ENCODE results near the gene GADD45G.

Gene GADD45G

GRCh38 chr9:89609426-89610006 is 4.7 kb downstream of the GADD45G start:
- no peak for DNase-seq (ENCODE audit: low read depth)

DNA sequence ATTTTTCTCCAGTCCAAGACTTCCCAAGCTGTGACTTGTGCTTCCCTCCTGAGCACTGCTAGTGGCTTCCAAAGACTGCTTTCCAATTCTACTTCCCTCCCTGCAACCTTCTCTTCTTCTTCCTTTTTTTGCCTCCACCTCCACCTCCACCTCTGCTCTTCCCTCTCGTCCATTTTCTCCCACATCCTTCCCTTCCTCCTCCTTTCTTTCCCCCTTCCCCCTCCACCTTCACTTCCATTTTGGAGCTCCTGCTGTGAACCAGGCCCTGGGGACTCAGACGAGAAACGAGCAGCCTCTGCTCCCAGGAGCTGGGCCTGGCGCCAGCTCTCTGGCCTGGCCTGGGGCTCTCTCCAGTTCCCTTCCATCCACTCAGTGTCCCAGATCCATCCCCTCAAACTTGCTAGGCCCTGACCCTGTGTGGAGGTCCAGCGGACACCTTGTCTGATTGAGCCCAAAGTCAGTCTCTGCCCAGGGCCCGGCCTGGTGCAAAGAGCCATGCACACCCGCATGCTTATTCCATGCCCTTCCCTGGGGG is 5.6 kb downstream of the GADD45G start:
- DNase-seq (ENCODE audit: low read depth), result no peak

- DNase-seq (ENCODE audit: low read depth), result no peak
Measured at GRCh38 chr9:89611425-89611824, 6.6 kb downstream of the GADD45G start.

DNA sequence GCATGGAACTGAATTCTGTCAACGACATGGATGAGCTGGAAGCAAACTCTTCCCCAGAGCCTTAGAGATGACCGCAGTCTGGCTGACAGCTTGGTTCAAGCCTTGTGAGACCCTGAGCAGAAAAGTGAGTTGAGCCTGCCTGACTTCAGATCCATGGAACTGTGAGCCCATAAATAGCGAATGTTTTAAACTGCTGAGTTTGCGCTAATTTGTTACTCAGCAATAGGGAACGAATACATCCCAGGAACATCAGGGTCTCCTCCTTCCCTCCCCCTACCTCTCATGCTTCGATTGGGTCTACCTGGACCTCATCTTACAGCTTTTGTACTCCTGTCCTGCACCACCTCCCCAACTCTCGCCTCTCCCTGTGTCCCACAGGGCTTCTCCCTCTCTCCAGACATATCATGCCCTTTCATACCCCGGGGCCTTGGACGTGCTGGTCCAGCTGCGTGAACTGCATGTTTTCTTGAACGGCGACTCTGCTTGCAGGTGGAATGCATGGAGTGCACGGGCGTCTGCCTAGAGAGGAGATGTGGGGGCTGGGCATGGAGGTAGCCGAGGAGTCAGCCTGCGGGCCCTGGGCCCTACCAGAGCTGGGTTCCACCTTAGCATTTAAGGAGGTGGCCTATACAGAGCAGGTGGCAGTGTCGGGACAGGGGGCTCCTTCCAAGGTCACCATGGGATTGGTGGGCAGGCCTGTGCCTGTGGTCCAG is 7.9 kb downstream of the GADD45G start:
- DNase-seq (ENCODE audit: low read depth), result no peak

DNA sequence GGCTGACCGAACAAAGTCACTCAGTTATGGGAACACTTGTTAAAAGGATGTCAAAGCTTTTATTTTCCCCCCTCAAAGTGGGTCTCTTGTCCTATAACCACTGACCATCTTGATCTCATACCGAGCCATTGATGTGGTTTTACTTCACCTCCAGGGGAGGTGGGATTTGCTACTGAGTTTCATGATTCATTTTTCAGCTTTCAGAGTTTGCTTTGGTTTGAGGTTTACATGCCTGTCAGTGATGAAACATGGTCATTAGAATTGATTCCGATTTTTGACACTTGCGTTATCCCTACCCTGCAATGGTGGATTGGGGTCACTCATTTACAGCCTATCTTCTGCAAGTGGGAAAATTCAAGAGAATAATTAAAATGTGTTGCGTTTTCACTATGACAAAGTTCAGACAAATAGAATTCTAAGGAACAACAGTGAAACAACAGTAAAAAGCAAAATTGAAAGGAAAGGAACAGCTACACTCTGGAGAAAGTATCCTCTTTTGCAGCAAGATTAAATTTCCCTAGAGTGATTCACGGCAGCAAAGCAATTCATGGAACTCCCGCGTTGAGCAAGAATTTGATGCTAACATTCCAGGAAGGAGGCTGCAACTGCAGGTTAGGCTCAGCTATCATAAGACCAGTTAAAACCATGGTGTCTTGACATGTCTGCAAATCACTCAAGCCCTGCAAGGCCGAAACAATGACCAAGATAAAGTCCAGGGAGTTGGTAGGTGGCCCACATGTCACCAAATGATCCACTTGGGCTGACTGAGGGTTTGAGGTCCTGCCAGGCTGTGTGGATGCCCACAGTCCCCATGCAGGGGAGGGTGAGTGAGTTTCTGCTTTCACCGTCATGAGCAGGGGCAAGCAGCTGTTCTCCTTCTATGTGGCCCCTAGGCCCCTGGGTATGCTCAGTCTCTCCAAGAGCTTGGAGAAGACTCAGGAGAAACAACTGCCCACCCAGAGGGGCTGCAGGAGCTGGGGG is 9.4 kb downstream of the GADD45G start:
- DNase-seq (ENCODE audit: low read depth), result no peak

GRCh38 chr9:89615661-89616060 is 10.8 kb downstream of the GADD45G start:
- no peak for DNase-seq (ENCODE audit: low read depth)

DNA sequence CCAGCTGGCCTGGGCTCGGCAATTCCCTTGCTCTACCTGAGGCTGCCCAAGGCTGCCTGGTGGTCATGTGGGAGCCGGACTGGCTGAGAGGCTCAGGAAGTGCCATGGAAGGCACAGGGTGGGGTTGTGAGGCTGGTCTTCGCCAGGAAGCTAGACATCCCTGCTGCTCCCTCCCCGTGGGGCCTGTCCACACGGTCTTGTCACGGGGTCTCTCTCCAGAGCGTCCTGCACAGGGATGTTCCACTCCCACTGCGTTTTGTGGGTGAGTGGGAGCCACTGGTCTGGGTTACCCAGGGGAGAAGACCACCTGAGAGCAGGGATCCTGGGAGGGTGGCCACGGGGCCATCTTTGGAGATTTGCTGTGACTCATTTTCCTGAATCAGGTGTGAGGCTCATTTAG is 11.6 kb downstream of the GADD45G start:
- DNase-seq (ENCODE audit: low read depth), result no peak

- no peak for DNase-seq (ENCODE audit: low read depth)
Measured at GRCh38 chr9:89617978-89618377, 13.2 kb downstream of the GADD45G start.

DNA sequence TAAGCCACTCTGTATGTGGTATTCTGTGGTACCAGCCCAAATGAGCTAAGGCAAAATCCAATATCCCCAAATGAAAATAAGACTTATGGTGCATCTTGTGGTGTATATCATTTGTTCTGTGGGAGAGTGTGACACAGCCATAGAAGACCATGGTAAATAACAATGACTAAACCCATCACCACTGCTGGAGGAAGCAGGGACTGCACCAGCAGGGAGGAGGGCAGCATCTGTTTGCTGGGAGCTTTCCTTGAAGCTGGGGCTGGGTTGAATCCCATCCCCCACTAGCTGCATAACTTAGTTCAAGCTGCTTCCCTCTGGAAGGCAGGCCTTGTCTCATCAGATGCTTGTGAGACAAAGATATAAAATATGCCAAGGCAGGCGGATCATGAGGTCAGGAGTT is 14.2 kb downstream of the GADD45G start:
- DNase-seq (ENCODE audit: low read depth), result no peak

GRCh38 chr9:89619424-89620138 is 14.8 kb downstream of the GADD45G start:
- DNase-seq (ENCODE audit: low read depth), result no peak

DNA sequence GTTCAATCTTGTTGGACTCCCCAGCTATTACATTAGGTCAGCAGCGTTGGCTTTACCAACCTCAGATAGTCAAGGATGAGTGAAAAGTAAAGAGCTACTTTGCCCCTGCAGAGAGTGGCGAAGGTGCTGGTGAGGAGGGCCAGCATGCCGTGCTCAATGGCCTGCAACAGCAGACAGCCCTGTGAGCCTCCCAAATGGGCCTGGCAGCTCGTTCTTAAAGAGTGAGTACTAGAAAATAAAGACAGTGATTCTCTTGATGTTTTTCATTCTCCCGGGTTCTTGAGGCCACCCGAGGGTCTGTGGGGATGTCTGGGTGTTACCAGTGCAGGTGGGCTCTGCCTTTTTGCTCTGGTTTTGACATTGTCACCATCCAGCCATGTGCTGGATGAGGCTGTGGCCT is 16.2 kb downstream of the GADD45G start:
- DNase-seq (ENCODE audit: low read depth), result no peak

DNA sequence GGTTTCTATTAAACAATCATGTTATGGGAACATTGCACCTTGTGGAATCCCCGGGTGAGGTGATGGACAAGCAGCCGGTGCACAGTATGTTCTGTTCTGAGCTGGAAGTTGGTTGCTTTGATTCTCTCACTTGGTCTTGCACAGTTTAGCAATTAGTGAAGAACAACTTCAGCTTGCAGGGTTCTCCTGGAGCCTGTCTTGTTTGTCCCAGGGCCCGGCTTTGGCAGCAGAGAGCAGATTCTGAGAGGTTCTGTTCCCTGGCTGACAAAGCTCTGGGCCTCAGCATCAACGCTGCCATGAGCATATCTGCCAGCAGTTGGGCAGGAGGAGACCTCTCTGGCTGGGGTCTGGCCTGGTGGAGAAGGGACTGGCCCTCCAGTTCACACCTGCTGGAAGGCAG is 16.9 kb downstream of the GADD45G start:
- no peak for DNase-seq (ENCODE audit: low read depth)

- no peak for DNase-seq (ENCODE audit: low read depth)
Measured at GRCh38 chr9:89622933-89623861, 18.4 kb downstream of the GADD45G start.

GRCh38 chr9:89623925-89624420 is 19.2 kb downstream of the GADD45G start:
- no peak for DNase-seq (ENCODE audit: low read depth)

- DNase-seq (ENCODE audit: low read depth), result no peak
Measured at GRCh38 chr9:89625721-89626687, 21.2 kb downstream of the GADD45G start.

- DNase-seq (ENCODE audit: low read depth), result no peak
Measured at GRCh38 chr9:89626741-89627265, 22.0 kb downstream of the GADD45G start.

GRCh38 chr9:89628601-89629000 is 23.8 kb downstream of the GADD45G start:
- no peak for DNase-seq (ENCODE audit: low read depth)

DNA sequence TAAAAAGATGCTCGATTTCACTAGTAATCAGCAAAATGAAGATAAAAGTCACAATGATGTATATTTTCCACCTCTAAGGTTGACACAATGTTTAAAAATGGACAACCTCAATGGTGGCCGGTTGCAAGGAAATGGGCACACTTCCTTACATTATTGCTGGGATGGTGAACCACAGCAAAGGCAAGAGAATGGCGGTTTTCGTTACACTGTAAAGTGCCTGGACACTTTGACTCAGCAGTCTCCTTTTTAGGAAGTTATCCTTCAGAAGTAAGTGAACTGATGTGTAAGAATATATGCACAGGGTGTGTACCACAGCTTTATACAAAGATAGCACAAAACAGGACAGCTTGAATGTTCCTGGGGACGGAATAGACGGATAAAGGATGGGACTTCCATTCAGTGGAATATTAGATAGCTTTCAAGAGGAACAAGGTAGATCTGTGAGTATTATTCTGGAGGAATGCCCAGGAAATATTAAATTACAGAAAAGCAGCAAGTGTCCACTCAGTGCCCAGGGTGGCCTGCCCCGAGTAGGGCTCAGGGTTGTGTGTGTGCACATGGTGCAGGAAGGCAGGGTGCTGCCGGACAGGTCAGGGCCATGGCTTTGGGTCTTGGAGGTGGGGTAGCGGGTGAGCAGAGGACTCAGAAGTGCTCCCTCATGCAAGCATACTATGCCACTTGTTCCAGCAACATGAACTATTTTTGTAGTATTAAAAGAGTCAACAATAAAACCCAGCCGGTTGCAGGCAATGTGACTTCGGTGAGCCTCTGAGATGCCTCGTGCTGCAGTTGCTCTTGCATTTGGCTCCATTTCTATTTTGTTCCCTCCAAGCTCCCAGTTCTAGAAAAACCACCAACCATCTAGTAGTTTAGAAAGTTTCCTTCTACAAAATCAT is 24.5 kb downstream of the GADD45G start:
- DNase-seq (ENCODE audit: low read depth), result no peak
